ENCODE measurements around the gene CLDN16.

DNA sequence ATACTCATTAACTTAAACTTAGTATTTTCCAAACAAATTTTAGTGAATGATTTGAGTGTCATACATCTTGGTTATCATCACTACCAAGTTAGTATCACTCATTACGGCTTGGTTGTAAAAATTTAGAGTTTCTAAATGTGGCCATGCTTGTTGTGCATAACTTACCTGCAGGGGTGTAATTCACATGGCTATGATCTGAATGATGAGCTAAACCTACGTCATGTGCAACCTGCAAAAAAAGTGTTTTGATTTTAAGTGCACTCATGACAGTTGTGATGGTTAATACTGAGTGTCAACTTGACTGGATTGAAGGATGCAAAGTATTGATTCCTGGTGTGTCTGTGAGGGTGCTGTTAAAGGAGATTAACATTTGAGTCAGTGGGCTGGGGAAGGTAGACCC lies 17.6 kb upstream of the CLDN16 start:
- TF ChIP-seq CTCF (IDR thresholded peaks at IDR 0.05), result no peak
- no peak for TF ChIP-seq EZH2 (IDR thresholded peaks at IDR 0.05; ENCODE audit: borderline replicate concordance, insufficient read depth, low read depth, low read length, poor library complexity, severe bottlenecking)

Measured in B cell (primary cell).